K562 (cell line): ENCODE results near the gene ERAP2. TPM values are rescaled to one million over a fixed set of nuclear protein-coding genes. Genes with fewer than 3 reads are reported as not detected.

Experiments
- BRD9 ChIP-seq: fragments of 450-650 bp; IDR thresholded peaks from 2 replicates; pipeline ENCODE4 v1.6.1; 2018; ENCODE audit warnings: low read depth; ENCODE audit not compliant: partially characterized antibody
- HNRNPLL ChIP-seq: fragments of 200-400 bp; formaldehyde crosslinking; IDR thresholded peaks from 2 replicates; pipeline ENCODE4 v1.6.1; 2017; ENCODE audit warnings: low read length, low read depth, mild to moderate bottlenecking; ENCODE audit not compliant: poor library complexity, severe bottlenecking
- JUNB ChIP-seq: fragments of 450-650 bp; formaldehyde crosslinking; conservative IDR thresholded peaks from 2 replicates; pipeline ENCODE4 v1.4.0; 2020; ENCODE audit warnings: mild to moderate bottlenecking
- MEIS2 ChIP-seq: fragments of 450-650 bp; IDR thresholded peaks from 2 replicates; pipeline ENCODE4 v1.6.1; 2014; ENCODE audit warnings: mild to moderate bottlenecking; ENCODE audit not compliant: partially characterized antibody
- NCOA4 ChIP-seq: fragments of 450-650 bp; IDR thresholded peaks from 2 replicates; pipeline ENCODE4 v1.6.1; 2018; ENCODE audit warnings: mild to moderate bottlenecking; ENCODE audit not compliant: partially characterized antibody
- NFE2L1 ChIP-seq: fragments of 450-650 bp; IDR thresholded peaks from 2 replicates; pipeline ENCODE4 v1.6.1; 2016; ENCODE audit warnings: missing genetic modification characterization, low read depth, mild to moderate bottlenecking, missing compliant biosample characterization, moderate library complexity, borderline replicate concordance
- NR4A1 ChIP-seq, 2 experiments: fragments of 250-450 bp in 1 of 2; fragments of 450-650 bp in 1 of 2; sonication (Bioruptor Pico) in 1 of 2; IDR thresholded peaks; 2 replicates each; pipeline versions ENCODE4 v1.4.0 to v1.6.1; 2016 to 2020; ENCODE audit warnings: mild to moderate bottlenecking in 2 of 2, missing compliant biosample characterization in 1 of 2, missing genetic modification characterization in 1 of 2, moderate library complexity in 1 of 2
- SRSF3 ChIP-seq: fragments of 200-400 bp; formaldehyde crosslinking; IDR thresholded peaks from 2 replicates; pipeline ENCODE4 v1.6.1; 2016; ENCODE audit warnings: mild to moderate bottlenecking, low read length, moderate library complexity; ENCODE audit not compliant: insufficient read depth
- SRSF7 ChIP-seq: fragments of 200-400 bp; formaldehyde crosslinking; optimal IDR thresholded peaks from 2 replicates; pipeline ENCODE3; 2017; ENCODE audit warnings: mild to moderate bottlenecking, low read depth, low read length
- ZNF3 ChIP-seq: fragments of 250-450 bp; sonication (Bioruptor Pico); IDR thresholded peaks from 2 replicates; pipeline ENCODE4 v1.5.0; 2021; ENCODE audit warnings: mild to moderate bottlenecking, moderate library complexity
- polyA plus RNA-seq, 8 experiments: library from polyadenylated mRNA; depleted of rRNA in 4 of 8; stranded (reverse) in 5 of 8; unstranded in 3 of 8; fragments of >200 nt; fragmentation: Nextera tagmentation in 2 of 8; fragmentation: Illumina TruSeq in 1 of 8; extraction: Ambion mirVana in 2 of 8; extraction: Trizol in 1 of 8; gene quantifications; 2 replicates each; pipeline versions ENCODE4 v1.2.1 to v1.2.3, GENCODE V29; 2011 to 2014; ENCODE audit warnings: inconsistent platforms in 1 of 8, missing spikeins in 1 of 8
- total RNA-seq, 7 experiments: library from RNA; depleted of rRNA in 6 of 7; stranded (reverse); fragments of >200 nt in 6 of 7; fragmentation: Illumina TruSeq in 2 of 7; extraction: Trizol in 2 of 7; gene quantifications; 2 replicates each; pipeline versions ENCODE4 v1.2.1 to v1.2.3, GENCODE V29; 2011 to 2021; ENCODE audit warnings: low replicate concordance in 1 of 7
- TF ChIP-seq, protein P1 (sequence below): sonication (generic); formaldehyde crosslinking; IDR thresholded peaks from 2 replicates; pipeline ENCODE4 v1.8.1; 2023; ENCODE audit warnings: mild to moderate bottlenecking, missing genetic modification reagents
- TF ChIP-seq, protein P2 (sequence below): fragments of 450-650 bp; IDR thresholded peaks from one replicate; pipeline ENCODE4 v1.6.1; 2018; ENCODE audit warnings: mild to moderate bottlenecking, moderate library complexity; ENCODE audit not compliant: partially characterized antibody
- TF ChIP-seq, protein P3 (sequence below), 2 experiments: fragments of 200-800 bp in 1 of 2; sonication (Bioruptor generic) in 1 of 2; sonication (generic) in 1 of 2; formaldehyde crosslinking in 1 of 2; IDR thresholded peaks in 1 of 2; conservative IDR thresholded peaks in 1 of 2; 2 replicates each; pipeline versions ENCODE4 v1.5.0 to v1.6.1; 2016 to 2020; ENCODE audit warnings: missing compliant biosample characterization in 1 of 2, missing genetic modification characterization in 1 of 2, missing genetic modification reagents in 1 of 2
- TF ChIP-seq, protein P4 (sequence below): sonication (generic); formaldehyde crosslinking; IDR thresholded peaks from 2 replicates; pipeline ENCODE4 v1.8.0; 2022; ENCODE audit warnings: missing genetic modification reagents, mild to moderate bottlenecking, borderline replicate concordance
- TF ChIP-seq, protein P5 (sequence below): fragments of 450-650 bp; formaldehyde crosslinking; IDR thresholded peaks from 2 replicates; pipeline ENCODE4 v1.4.0; 2022; ENCODE audit warnings: missing genetic modification characterization

Gene ERAP2
- total and polyA plus RNA-seq, 9 of the 15 experiments (the other 6 are each of a cell fraction or from before 2014, with no cell fraction given) = 0.93 to 4.0 (median 2.1) TPM

DNA sequence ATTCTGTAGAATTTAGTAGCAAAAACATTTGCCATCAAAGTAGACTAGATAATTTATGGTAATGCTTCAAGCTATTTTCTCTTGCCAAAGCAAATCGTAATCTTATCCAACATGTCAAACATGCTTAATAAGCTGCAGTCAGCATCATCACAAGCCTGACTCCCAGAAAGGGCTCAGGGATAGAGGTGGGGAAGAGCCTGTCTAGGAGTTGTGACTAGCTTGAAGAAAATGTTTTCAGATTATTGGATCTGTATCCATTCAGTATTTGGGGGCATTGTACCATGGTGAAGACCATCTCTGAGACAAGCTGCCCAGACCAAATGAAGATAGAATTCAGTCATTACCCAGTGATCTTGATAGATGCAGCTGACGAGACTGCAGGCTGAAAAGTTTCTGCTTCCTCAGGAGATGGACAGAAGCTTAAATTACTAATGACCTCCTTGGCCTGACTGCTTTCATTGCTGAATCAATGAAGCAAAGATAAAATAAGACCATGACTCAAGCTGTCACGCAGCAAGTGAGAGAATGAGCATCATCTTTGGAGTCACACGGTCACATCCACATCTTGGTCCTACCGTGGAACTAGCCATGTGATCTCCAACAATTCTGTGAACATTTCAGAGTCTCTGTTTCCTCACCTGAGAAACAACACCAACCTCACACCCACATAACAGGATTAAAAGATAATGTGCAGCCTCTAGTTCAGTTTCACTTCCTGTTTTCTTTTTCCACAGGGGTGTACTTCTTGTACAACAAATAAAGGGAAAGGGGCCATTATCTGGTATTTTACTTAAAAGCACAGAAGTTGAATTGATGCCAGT, 9.4 kb downstream of the ERAP2 start (continued):
- TF ChIP-seq NR4A1 (CRISPR knock-in tag; IDR thresholded peaks at IDR 0.05) (no peak), NR4A1 (tag; IDR thresholded peaks at IDR 0.05) (no peak), SRSF3 (no peak), NCOA4 (no peak), JUNB (CRISPR knock-in tag) (no peak), SRSF7 (no peak), MEIS2 (peak; percentile 64), BRD9 (no peak), ZNF3 (no peak), HNRNPLL (no peak), NFE2L1 (no peak)
- TF ChIP-seq, protein P1, sequence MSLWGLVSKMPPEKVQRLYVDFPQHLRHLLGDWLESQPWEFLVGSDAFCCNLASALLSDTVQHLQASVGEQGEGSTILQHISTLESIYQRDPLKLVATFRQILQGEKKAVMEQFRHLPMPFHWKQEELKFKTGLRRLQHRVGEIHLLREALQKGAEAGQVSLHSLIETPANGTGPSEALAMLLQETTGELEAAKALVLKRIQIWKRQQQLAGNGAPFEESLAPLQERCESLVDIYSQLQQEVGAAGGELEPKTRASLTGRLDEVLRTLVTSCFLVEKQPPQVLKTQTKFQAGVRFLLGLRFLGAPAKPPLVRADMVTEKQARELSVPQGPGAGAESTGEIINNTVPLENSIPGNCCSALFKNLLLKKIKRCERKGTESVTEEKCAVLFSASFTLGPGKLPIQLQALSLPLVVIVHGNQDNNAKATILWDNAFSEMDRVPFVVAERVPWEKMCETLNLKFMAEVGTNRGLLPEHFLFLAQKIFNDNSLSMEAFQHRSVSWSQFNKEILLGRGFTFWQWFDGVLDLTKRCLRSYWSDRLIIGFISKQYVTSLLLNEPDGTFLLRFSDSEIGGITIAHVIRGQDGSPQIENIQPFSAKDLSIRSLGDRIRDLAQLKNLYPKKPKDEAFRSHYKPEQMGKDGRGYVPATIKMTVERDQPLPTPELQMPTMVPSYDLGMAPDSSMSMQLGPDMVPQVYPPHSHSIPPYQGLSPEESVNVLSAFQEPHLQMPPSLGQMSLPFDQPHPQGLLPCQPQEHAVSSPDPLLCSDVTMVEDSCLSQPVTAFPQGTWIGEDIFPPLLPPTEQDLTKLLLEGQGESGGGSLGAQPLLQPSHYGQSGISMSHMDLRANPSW = no peak
- TF ChIP-seq, protein P2, sequence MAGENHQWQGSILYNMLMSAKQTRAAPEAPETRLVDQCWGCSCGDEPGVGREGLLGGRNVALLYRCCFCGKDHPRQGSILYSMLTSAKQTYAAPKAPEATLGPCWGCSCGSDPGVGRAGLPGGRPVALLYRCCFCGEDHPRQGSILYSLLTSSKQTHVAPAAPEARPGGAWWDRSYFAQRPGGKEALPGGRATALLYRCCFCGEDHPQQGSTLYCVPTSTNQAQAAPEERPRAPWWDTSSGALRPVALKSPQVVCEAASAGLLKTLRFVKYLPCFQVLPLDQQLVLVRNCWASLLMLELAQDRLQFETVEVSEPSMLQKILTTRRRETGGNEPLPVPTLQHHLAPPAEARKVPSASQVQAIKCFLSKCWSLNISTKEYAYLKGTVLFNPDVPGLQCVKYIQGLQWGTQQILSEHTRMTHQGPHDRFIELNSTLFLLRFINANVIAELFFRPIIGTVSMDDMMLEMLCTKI = no peak
- TF ChIP-seq, protein P3, sequence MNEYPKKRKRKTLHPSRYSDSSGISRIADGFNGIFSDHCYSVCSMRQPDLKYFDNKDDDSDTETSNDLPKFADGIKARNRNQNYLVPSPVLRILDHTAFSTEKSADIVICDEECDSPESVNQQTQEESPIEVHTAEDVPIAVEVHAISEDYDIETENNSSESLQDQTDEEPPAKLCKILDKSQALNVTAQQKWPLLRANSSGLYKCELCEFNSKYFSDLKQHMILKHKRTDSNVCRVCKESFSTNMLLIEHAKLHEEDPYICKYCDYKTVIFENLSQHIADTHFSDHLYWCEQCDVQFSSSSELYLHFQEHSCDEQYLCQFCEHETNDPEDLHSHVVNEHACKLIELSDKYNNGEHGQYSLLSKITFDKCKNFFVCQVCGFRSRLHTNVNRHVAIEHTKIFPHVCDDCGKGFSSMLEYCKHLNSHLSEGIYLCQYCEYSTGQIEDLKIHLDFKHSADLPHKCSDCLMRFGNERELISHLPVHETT (CRISPR knock-in tag; conservative IDR thresholded peaks at IDR 0.05 in 1 of 2, IDR thresholded peaks at IDR 0.05 in 1 of 2) = no peak
- TF ChIP-seq, protein P4, sequence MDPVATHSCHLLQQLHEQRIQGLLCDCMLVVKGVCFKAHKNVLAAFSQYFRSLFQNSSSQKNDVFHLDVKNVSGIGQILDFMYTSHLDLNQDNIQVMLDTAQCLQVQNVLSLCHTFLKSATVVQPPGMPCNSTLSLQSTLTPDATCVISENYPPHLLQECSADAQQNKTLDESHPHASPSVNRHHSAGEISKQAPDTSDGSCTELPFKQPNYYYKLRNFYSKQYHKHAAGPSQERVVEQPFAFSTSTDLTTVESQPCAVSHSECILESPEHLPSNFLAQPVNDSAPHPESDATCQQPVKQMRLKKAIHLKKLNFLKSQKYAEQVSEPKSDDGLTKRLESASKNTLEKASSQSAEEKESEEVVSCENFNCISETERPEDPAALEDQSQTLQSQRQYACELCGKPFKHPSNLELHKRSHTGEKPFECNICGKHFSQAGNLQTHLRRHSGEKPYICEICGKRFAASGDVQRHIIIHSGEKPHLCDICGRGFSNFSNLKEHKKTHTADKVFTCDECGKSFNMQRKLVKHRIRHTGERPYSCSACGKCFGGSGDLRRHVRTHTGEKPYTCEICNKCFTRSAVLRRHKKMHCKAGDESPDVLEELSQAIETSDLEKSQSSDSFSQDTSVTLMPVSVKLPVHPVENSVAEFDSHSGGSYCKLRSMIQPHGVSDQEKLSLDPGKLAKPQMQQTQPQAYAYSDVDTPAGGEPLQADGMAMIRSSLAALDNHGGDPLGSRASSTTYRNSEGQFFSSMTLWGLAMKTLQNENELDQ (CRISPR knock-in tag) = no peak
- TF ChIP-seq, protein P5, sequence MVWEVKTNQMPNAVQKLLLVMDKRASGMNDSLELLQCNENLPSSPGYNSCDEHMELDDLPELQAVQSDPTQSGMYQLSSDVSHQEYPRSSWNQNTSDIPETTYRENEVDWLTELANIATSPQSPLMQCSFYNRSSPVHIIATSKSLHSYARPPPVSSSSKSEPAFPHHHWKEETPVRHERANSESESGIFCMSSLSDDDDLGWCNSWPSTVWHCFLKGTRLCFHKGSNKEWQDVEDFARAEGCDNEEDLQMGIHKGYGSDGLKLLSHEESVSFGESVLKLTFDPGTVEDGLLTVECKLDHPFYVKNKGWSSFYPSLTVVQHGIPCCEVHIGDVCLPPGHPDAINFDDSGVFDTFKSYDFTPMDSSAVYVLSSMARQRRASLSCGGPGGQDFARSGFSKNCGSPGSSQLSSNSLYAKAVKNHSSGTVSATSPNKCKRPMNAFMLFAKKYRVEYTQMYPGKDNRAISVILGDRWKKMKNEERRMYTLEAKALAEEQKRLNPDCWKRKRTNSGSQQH (CRISPR knock-in tag) = no peak
